ENCODE measurements around the gene FARP2. TPM values are rescaled to one million over a fixed set of nuclear protein-coding genes. Genes with fewer than 3 reads are reported as not detected.

Gene FARP2
- total and polyA plus RNA-seq, 2 of the 13 experiments (the other 11 are each of a cell fraction or from before 2014, with no cell fraction given) = 28.0 to 45.4 TPM

DNA sequence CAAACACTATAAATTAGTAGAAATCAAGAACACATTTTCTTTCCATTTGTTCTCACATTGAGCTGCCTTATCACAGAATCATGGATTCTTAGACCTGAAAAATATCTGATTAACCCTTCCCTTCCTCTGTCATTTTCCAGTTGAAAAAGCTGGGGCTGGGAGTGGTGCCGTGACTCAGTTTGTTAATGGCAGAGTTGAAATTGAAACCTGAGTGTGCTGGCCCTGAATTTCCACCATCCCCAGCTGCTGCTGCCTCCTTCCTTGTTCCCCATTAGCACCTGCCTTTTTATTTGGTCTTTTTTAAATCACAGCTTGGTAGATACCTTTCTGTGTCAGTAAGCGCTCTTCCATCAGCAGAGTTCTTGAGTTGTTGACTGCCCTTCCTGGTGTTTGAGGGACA lies 10.6 kb downstream of the FARP2 start:
- no peaks in the 10 kb centered on the region for H3K27me3 ChIP-seq (ENCODE audit: control insufficient read depth in 1 of 2, insufficient read depth in 2 of 2, low read length in 2 of 2)
- 97% methylated on average over 2 of the region's 2 CpGs for WGBS (ENCODE audit: low lambda C conversion rate)
- TF ChIP-seq MEIS2 (CRISPR knock-in tag; IDR thresholded peaks at IDR 0.05) (no peak), SRF (IDR thresholded peaks at IDR 0.05; ENCODE audit: low read depth, low read length) (no peak), KDM6A (CRISPR knock-in tag; IDR thresholded peaks at IDR 0.05; ENCODE audit: low read depth) (no peak), CBX2 (IDR thresholded peaks at IDR 0.05; ENCODE audit: low read depth, low read length) (no peak), CBX2 (CRISPR knock-in tag; IDR thresholded peaks at IDR 0.05; ENCODE audit: low read depth) (no peak), ISL2 (CRISPR knock-in tag; IDR thresholded peaks at IDR 0.05) (no peak), ZNF3 (CRISPR knock-in tag; IDR thresholded peaks at IDR 0.05) (no peak), FOXM1 (CRISPR knock-in tag; IDR thresholded peaks at IDR 0.05) (no peak)
- TF ChIP-seq, protein P1, sequence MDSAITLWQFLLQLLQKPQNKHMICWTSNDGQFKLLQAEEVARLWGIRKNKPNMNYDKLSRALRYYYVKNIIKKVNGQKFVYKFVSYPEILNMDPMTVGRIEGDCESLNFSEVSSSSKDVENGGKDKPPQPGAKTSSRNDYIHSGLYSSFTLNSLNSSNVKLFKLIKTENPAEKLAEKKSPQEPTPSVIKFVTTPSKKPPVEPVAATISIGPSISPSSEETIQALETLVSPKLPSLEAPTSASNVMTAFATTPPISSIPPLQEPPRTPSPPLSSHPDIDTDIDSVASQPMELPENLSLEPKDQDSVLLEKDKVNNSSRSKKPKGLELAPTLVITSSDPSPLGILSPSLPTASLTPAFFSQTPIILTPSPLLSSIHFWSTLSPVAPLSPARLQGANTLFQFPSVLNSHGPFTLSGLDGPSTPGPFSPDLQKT (CRISPR knock-in tag; IDR thresholded peaks at IDR 0.05; ENCODE audit: borderline replicate concordance) = no peak
- TF ChIP-seq, protein P2, sequence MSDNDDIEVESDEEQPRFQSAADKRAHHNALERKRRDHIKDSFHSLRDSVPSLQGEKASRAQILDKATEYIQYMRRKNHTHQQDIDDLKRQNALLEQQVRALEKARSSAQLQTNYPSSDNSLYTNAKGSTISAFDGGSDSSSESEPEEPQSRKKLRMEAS (IDR thresholded peaks at IDR 0.05) = no peak
- TF ChIP-seq, protein P3, sequence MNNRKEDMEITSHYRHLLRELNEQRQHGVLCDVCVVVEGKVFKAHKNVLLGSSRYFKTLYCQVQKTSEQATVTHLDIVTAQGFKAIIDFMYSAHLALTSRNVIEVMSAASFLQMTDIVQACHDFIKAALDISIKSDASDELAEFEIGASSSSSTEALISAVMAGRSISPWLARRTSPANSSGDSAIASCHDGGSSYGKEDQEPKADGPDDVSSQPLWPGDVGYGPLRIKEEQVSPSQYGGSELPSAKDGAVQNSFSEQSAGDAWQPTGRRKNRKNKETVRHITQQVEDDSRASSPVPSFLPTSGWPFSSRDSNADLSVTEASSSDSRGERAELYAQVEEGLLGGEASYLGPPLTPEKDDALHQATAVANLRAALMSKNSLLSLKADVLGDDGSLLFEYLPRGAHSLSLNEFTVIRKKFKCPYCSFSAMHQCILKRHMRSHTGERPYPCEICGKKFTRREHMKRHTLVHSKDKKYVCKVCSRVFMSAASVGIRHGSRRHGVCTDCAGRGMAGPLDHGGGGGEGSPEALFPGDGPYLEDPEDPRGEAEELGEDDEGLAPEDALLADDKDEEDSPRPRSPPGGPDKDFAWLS (CRISPR knock-in tag; IDR thresholded peaks at IDR 0.05; ENCODE audit: borderline replicate concordance) = no peak
- TF ChIP-seq, protein P4, sequence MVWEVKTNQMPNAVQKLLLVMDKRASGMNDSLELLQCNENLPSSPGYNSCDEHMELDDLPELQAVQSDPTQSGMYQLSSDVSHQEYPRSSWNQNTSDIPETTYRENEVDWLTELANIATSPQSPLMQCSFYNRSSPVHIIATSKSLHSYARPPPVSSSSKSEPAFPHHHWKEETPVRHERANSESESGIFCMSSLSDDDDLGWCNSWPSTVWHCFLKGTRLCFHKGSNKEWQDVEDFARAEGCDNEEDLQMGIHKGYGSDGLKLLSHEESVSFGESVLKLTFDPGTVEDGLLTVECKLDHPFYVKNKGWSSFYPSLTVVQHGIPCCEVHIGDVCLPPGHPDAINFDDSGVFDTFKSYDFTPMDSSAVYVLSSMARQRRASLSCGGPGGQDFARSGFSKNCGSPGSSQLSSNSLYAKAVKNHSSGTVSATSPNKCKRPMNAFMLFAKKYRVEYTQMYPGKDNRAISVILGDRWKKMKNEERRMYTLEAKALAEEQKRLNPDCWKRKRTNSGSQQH (CRISPR knock-in tag; IDR thresholded peaks at IDR 0.05; ENCODE audit: low read depth) = no peak
- FAIRE-seq (no peak), ATAC-seq (no peak), DNase-seq (ENCODE audit: low spot score) (no peak)
- peaks cover 1 to 16% of the 10 kb centered on the region in 2 experiments; a peak in 3 of 5 replicates for H3K36me3 ChIP-seq (replicated peaks in 1 of 2; ENCODE audit: control insufficient read depth in 1 of 2, insufficient read depth in 2 of 2, low read length in 2 of 2)
- no peaks in the 10 kb centered on the region for H3K9me3 ChIP-seq (ENCODE audit: low read length)
- no TSS peak for BruUV-seq (replicated peaks)
- no peak overlapping the region for H3K9ac ChIP-seq (ENCODE audit: insufficient read depth, low read depth, low read length)
- intact Hi-C loops (cut with micrococcal nuclease; ENCODE audit: unreplicated experiment) = no loop called here
- H3K4me3 ChIP-seq (replicated peaks in 1 of 3; ENCODE audit: insufficient read depth in 1 of 3, low read depth in 2 of 3, low read length in 3 of 3) = no peak overlapping the region
- H2AFZ ChIP-seq (ENCODE audit: low read length) = no peak overlapping the region
- in situ Hi-C loops (cut with HindIII; ENCODE audit: extremely low pct_ligation_motif_present, low pct_unique_long_range_greater_than_20kb) = no loop called here
- no peak overlapping the region for H3K27ac ChIP-seq (ENCODE audit: extremely low read length, insufficient read depth, low read length)
- POLR2A ChIA-PET = no interaction called here
- no peaks in the 10 kb centered on the region; the same call in 1 of the 2 replicates for H4K20me1 ChIP-seq (ENCODE audit: insufficient read depth, low read length)
- peaks cover 89% of the 10 kb centered on the region for H3K79me2 ChIP-seq (ENCODE audit: insufficient read depth, low read length)
- CTCF ChIA-PET (ENCODE audit: low intra/inter-chr PET ratio, low total read pairs) = no interaction called here
- no peak overlapping the region for H3K4me2 ChIP-seq (ENCODE audit: low read depth, low read length)
- peaks cover 51% of the 10 kb centered on the region for H3K4me1 ChIP-seq (ENCODE audit: insufficient read depth, low read length)

Data from HepG2 (cell line).